Stimulated activated CD4-positive, alpha-beta T cell treated with anti-CD3 and anti-CD28 coated beads, Interleukin-4, amount 100 ng/mL, for 1 hour (primary cell): Measurements from ENCODE around the gene UGP2.
"Not testable (repeated sequence)": the region's sequence is repeated elsewhere in the genome, so short reads cannot be mapped to it uniquely, and the experiment has no call there.

Experiments used
- DNase-seq: peaks from one replicate; pipeline ENCODE4 v3.0.0-alpha.2; 2020

Gene UGP2

DNA sequence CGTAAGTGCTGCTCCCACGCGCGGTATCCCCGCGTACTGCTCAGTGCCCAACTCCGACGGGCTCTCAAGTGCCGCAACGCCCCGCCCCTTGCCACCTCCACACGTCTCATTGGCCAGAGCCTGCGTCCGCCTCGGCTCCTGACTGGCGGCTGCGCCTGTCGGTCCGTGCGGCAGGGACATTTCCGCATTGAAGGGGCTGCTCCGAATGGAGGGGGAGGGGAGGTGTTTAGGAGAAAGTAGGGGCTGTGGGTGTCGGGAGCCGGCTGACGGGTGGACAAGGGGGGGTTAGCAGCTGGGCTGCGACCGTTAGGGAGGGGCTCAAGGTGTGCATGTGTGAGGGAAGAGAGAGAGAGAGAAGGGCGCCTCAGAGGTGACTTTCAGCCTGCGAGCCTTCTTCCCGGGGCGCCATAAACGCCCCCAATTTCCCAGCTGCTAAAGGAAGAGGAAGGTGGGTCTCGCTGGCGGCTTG is 877 bp upstream of the UGP2 start:
- peak; percentile 98 for DNase-seq

- DNase-seq = no peak
These were observed 709 bp downstream of the UGP2 start for GRCh38 chr2:63842149-63843061.

GRCh38 chr2:63843093-63843492 is 1.4 kb downstream of the UGP2 start:
- no peak for DNase-seq

- no peak for DNase-seq
These were observed 2.1 kb downstream of the UGP2 start for GRCh38 chr2:63843791-63844190.

DNA sequence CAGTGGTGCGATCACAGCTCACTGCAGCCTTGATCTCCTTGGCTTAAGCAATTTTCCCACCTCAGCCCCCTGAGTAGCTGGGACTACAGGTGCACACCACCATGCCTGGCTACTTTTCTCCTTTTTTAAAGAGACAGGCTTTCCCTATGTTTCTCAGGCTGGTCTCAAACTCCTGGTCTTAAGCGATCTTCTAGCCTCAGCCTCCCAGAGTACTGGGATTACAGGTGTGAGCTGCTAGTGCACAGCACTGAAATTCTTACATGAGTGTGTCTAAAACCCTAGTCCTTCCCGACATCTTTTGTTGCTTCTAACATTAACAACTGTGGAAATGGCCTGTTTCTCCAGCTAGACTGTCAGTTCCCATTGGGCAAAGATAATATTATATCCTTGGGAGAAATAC is 2.9 kb downstream of the UGP2 start:
- DNase-seq = no peak

DNA sequence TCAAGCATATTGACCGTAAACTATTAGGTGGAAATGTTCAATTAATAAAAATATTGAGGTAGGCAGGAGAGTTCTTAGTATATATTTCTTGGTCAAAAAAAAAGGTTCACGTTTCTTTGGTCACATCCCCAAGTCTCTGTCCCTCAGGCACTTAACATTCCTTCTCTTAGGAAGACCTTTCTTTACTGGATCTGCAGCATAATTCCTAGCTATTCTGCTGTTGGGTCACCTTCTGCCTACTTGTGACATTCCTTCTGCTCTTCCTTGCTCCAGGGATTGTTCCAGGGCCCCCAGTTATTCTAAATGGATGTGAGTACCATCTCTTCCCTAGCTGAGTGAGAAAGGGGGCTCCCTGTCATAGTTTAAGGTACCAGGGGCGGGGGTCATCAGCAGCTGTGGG is 4.2 kb downstream of the UGP2 start:
- DNase-seq = no peak

DNA sequence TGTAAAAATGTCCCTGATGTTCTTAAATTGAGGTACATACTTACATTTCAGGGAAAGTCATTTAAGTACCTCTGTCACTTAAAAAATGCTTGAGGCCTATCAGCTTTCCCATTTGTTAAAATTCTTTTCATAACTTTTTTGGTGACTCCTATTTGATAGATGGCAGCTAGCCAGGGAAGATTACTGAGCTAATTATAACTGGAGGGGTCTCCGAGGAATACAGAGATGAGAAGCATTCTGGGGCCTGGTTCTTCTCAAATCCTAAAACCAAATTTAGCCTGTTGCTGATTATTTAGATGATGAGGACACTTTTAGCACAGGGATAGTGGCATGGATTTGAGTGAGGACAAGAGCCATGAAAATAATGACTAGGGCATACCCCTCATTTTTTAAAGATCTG is 4.8 kb downstream of the UGP2 start:
- no peak for DNase-seq

GRCh38 chr2:63847571-63847970 is 5.9 kb downstream of the UGP2 start:
- not testable (repeated sequence) for DNase-seq

- no peak for DNase-seq
These were observed 7.9 kb downstream of the UGP2 start for GRCh38 chr2:63849381-63850203.

GRCh38 chr2:63850204-63850571 is 8.5 kb downstream of the UGP2 start:
- no peak for DNase-seq

DNA sequence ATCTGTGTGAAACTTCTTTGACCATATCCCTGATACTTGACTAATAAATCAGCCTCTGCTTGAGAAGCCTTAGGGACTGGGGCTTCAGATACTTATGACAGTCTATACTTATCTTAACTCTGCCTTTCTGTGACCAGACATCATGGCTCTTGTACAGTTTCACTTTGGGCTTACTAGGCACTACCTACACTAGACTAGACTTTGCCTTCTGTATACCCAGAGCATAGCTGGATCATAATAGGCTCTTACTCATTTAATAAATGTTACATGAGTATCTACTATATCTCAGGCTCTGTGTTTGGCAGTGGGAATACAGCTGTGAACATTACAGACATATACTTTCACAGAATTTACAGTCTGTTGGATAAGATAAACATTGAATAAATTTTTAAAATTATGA is 9.0 kb downstream of the UGP2 start:
- DNase-seq = no peak

- no peak for DNase-seq
These were observed 10.1 kb downstream of the UGP2 start for GRCh38 chr2:63851691-63852311.

GRCh38 chr2:63853527-63854310 is 12.0 kb downstream of the UGP2 start:
- DNase-seq = no peak

DNA sequence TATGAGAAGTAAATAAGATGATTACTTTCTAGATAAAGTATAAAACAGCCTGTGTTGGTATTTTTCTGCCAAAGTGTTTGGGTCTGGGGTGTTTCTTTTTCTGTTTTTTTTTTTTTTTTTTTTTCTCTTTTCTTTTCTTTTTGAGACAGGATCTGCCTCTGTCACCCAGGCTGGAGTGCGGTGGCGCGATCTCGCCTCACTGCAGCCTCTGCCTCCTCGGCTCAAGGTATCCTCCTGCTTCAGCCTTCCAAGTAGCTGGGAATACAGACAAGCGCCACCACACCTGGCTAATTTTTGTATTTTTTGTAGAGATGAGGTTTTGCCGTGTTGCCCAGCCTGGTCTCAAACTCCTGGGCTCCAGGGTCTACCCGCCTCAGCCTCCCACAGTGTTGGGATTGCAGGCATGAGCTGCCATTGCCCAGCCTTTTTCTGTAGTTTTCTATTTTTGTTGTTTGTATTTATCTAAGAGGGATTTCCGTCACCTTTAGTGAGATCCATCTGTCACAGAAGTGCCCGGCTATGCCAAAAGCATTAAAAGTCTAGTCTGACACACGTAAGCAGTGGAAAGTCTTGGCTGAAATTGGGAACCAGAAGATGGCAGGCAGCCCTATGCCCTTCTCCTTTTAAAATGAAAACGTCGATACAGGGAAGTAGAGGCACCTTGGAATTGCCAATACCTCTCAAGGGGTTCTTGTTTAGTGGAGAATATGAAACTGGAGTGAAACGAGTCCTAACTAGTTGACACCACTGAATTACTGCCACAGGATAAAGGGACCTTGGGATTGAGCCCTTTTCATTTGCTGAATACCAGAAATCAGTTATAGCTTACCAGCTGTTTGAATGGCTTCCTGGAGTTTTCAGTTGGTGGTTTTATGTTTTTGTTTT is 14.0 kb downstream of the UGP2 start:
- DNase-seq = no peak

DNA sequence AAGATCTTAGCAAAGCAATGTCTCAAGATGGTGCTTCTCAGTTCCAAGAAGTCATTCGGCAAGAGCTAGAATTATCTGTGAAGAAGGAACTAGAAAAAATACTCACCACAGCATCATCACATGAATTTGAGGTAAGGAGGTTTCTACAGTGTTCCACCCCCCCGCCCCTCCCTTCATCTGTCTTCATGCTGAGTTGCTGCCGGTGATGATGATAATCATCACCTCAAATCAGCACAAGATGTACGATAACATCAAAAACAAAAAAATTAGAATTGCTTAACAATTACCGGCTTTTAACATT is 14.6 kb downstream of the UGP2 start:
- peak; percentile 33 for DNase-seq

- DNase-seq = no peak
These were observed 16.6 kb downstream of the UGP2 start for GRCh38 chr2:63858291-63858690.

DNA sequence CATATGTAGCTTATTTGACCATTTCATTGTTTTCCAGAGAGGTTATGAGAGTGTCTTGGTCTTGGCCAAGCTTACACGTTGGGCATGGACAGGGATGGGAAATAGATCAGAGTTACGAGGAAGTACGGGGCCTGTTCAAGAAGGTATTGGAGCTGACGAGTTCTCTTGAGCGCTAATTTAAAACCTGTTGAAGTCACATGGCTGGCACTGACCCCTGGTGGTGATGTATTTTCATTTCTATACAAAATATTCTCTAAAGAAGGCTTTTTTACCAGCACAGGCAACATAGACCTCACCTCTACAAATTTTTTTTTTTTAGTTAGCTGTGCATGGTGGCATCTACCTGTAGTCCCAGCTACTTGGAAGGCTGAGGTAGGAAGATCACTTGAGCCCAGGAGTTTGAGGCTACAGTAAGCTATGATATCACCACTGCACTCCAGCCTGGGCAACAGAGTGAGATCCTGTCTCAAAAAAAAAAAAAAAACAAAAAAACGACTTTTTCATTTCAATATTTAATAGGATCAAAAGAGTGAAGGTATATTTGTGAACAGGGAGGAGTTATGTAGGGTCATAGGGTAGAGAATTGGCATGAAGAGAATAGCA is 19.6 kb downstream of the UGP2 start:
- peak; percentile 57 for DNase-seq

DNA sequence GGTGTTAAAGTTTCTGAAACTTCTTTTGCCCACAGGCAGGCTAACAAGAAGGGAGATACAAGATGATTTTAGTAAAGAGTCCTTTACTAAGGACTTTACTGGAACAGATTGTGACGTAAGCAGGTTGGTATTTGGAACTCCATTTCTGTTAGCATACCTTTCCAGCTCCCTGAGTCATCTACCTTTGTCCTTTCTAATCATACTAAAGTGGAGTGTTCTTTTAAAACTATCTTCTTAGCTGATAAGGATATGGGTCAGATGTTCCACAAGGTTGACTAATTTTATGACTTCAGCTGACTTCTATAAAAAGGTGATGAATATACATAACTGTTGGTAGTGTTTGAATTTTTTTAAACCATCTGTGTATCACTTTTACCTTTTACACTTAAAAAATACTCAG is 21.1 kb downstream of the UGP2 start:
- no peak for DNase-seq

GRCh38 chr2:63863707-63864106 is 22.0 kb downstream of the UGP2 start:
- DNase-seq = no peak

DNA sequence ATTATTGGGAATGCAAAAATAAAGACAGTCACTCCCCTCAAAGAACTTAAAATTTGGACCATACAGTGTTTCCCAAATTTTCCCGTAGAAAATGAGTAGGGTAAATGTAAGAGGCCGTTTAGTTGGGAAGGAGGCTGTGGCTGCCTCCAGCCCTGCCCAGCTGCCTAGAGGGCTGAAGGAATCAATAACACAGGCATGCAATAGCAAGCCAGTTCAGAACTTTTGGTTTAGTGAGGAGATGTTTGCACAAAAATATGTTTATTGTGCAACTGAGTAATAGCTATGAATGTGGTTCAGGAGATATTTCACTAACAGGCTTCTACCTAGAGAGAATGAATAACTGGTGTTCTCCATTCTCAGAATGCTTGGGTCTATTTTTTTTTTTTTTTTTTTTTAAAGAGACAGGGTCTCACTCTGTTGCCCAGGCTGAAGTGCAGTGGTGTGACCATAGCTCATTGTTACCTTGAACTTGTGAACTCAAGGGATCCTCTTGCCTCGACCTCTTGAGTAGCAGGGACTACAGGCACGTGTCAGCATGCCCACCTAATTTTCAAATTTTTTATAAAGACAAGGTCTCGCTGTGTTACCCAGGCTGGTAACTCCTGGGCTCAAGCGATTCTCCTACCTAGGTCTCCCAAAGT is 23.6 kb downstream of the UGP2 start:
- DNase-seq = no peak
